ENCODE data around the gene DNAJB8. TPM values are rescaled to one million over a fixed set of nuclear protein-coding genes. Genes with fewer than 3 reads are reported as not detected.

Gene DNAJB8
- total RNA-seq, 3 donors from 2014 or later (not counting 1 experiment from before 2014, with no cell fraction given), result not detected

GRCh38 chr3:128503751-128504532 lies 37.3 kb upstream of the DNAJB8 start:
- Mint-ChIP-seq H3K4me1 (no peaks in the 10 kb centered on the region), H3K4me3 (no peak overlapping the region), H3K36me3 (no peaks in the 10 kb centered on the region), H3K27me3 (ENCODE audit: low read depth in 2 of 2) (peaks cover 26 to 56% of the 10 kb centered on the region in 2 donors), H3K9me3 (no peaks in the 10 kb centered on the region), H3K27ac (no peak overlapping the region)
- H3K9me3 ChIP-seq (ENCODE audit: control insufficient read depth, insufficient read depth, low read length), result no peaks in the 10 kb centered on the region
- H3K4me1 ChIP-seq (ENCODE audit: control insufficient read depth, insufficient read depth, low read length), result no peaks in the 10 kb centered on the region
- TF ChIP-seq CTCF (IDR thresholded peaks at IDR 0.05), result no peak
- H3K27ac ChIP-seq (ENCODE audit: low read length), result no peak overlapping the region
- intact Hi-C loops (cut with micrococcal nuclease), result no loop called here
- H3K4me3 ChIP-seq (ENCODE audit: low read length), result no peak overlapping the region
- H3K27me3 ChIP-seq (ENCODE audit: control insufficient read depth, insufficient read depth, low read length), result peaks cover under 1% of the 10 kb centered on the region
- ATAC-seq (no peak), DNase-seq (no peak)
- H3K36me3 ChIP-seq (ENCODE audit: control insufficient read depth, insufficient read depth, low read length), result no peaks in the 10 kb centered on the region
- WGBS (ENCODE audit: insufficient coverage), result 85% methylated on average over 10 of the region's 10 CpGs

- H3K27me3 ChIP-seq (ENCODE audit: control insufficient read depth, insufficient read depth, low read length), result peaks cover 7% of the 10 kb centered on the region
- no peak overlapping the region for H3K4me3 ChIP-seq (ENCODE audit: low read length)
- H3K4me1 ChIP-seq (ENCODE audit: control insufficient read depth, insufficient read depth, low read length), result no peaks in the 10 kb centered on the region
- Mint-ChIP-seq H3K4me1 (peaks cover 0 to 5% of the 10 kb centered on the region in 2 donors), H3K27ac (no peak overlapping the region), H3K27me3 (ENCODE audit: low read depth in 2 of 2) (peaks cover 33 to 60% of the 10 kb centered on the region in 2 donors), H3K36me3 (no peaks in the 10 kb centered on the region), H3K4me3 (no peak overlapping the region), H3K9me3 (no peaks in the 10 kb centered on the region)
- no peaks in the 10 kb centered on the region for H3K36me3 ChIP-seq (ENCODE audit: control insufficient read depth, insufficient read depth, low read length)
- H3K27ac ChIP-seq (ENCODE audit: low read length), result no peak overlapping the region
- DNase-seq (no peak), ATAC-seq (no peak)
- TF ChIP-seq CTCF (IDR thresholded peaks at IDR 0.05), result no peak
- intact Hi-C loops (cut with micrococcal nuclease), result no loop called here
- H3K9me3 ChIP-seq (ENCODE audit: control insufficient read depth, insufficient read depth, low read length), result no peaks in the 10 kb centered on the region
- 91% methylated on average over 12 of the region's 12 CpGs for WGBS (ENCODE audit: insufficient coverage)
These were observed 36.5 kb upstream of the DNAJB8 start for GRCh38 chr3:128503164-128503651.

DNA sequence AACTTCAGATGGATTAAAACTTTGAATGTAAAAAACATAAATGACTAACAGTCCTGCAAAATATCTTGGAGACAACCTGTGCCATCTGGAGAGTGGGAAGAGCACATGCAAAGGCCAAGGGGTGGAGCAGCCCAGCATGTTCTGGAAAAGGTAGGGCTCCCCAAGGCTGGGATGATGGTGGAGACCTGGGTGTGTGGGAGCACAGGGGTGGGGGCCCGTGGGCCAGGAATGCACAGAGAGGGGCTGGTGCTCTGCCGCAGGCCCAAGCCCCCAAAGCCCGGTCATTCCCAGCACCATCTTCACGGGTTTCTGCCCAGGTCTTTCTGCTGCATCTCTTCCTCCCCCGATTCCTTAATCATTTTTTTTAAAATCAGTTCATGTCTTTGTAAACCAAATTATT lies 36.0 kb upstream of the DNAJB8 start:
- no peak for ATAC-seq
- H3K4me3 Mint-ChIP-seq, result no peak overlapping the region
- no peaks in the 10 kb centered on the region for H3K36me3 ChIP-seq (ENCODE audit: control insufficient read depth, insufficient read depth, low read length)
- no peak overlapping the region for H3K4me3 ChIP-seq (ENCODE audit: low read length)
- intact Hi-C loops (cut with micrococcal nuclease), result no loop called here
- H3K27me3 Mint-ChIP-seq (ENCODE audit: low read depth in 2 of 2), result peaks cover 35 to 57% of the 10 kb centered on the region in 2 donors
- no peak overlapping the region for H3K27ac ChIP-seq (ENCODE audit: low read length)
- no peaks in the 10 kb centered on the region for H3K36me3 Mint-ChIP-seq
- H3K9me3 Mint-ChIP-seq, result no peaks in the 10 kb centered on the region
- no peak for DNase-seq
- WGBS (ENCODE audit: insufficient coverage), result 89% methylated on average over 4 of the region's 5 CpGs
- peaks cover 3% of the 10 kb centered on the region for H3K4me1 ChIP-seq (ENCODE audit: control insufficient read depth, insufficient read depth, low read length)
- H3K4me1 Mint-ChIP-seq, result peaks cover 0 to 6% of the 10 kb centered on the region in 2 donors
- H3K27ac Mint-ChIP-seq, result no peak overlapping the region
- TF ChIP-seq CTCF (IDR thresholded peaks at IDR 0.05), result no peak
- H3K27me3 ChIP-seq (ENCODE audit: control insufficient read depth, insufficient read depth, low read length), result peaks cover 10% of the 10 kb centered on the region
- H3K9me3 ChIP-seq (ENCODE audit: control insufficient read depth, insufficient read depth, low read length), result no peaks in the 10 kb centered on the region

All from natural killer cell (primary cell).